Osteocyte (in vitro differentiated cells): ENCODE results near the gene PGAM1. TPM values are rescaled to one million over a fixed set of nuclear protein-coding genes. Genes with fewer than 3 reads are reported as not detected.

ENCODE experiments used
- DNase-seq: peaks from one replicate; pipeline ENCODE4 v3.0.0; 2021; ENCODE audit warnings: mixed read lengths; ENCODE audit not compliant: unreplicated experiment; ENCODE audit errors: extremely low spot score
- H3K27ac Mint-ChIP-seq: one replicate; pipeline ENCODE4 v1.8.0; 2021; ENCODE audit warnings: mild to moderate bottlenecking, mixed read lengths; ENCODE audit not compliant: unreplicated experiment
- H3K27me3 Mint-ChIP-seq: one replicate; pipeline ENCODE4 v1.8.0; 2021; ENCODE audit warnings: mixed read lengths; ENCODE audit not compliant: unreplicated experiment
- H3K36me3 Mint-ChIP-seq: one replicate; pipeline ENCODE4 v1.8.0; 2021; ENCODE audit warnings: mixed read lengths; ENCODE audit not compliant: unreplicated experiment
- H3K4me1 Mint-ChIP-seq: one replicate; pipeline ENCODE4 v1.8.0; 2021; ENCODE audit warnings: mixed read lengths; ENCODE audit not compliant: unreplicated experiment
- H3K4me3 Mint-ChIP-seq: one replicate; pipeline ENCODE4 v1.8.0; 2021; ENCODE audit warnings: mild to moderate bottlenecking, moderate library complexity, mixed read lengths; ENCODE audit not compliant: unreplicated experiment
- H3K9me3 Mint-ChIP-seq: one replicate; pipeline ENCODE4 v1.8.0; 2021; ENCODE audit warnings: mixed read lengths; ENCODE audit not compliant: unreplicated experiment
- total RNA-seq: library from RNA; stranded (reverse); gene quantifications from 2 replicates; pipeline ENCODE4 v1.2.1, GENCODE V29; 2021
- TF ChIP-seq, protein P1 (sequence below): fragments of 200-600 bp; sonication (generic); IDR thresholded peaks from 2 replicates; pipeline ENCODE4 v1.5.0; 2021; ENCODE audit warnings: antibody characterized with exemption, mild to moderate bottlenecking, moderate library complexity

PGAM1 gene
- total RNA-seq, 1 donor from 2014 or later: 236 TPM

DNA sequence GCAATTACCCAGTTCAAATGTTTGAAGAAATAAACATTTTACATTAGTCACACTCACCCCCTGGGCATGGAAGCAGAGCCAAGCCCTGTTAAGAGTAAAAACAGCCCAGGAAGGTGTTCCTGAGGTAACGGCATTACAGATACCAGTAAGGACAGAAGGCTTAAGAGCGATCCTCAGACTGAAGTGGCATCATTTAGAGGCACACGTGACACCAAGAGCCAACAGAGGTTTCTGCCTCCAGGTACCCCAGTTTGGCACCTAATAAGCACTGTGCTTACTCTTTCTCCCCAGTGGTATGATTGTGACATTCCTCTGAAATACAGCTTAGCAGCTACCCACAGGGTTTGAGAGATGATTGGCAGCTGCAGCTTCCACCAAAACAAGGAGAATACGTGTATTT, 55.1 kb downstream of the PGAM1 start:
- Mint-ChIP-seq H3K27me3 (no peaks in the 10 kb centered on the region), H3K27ac (peak overlapping the region; percentile 38), H3K4me1 (peaks cover 8% of the 10 kb centered on the region), H3K9me3 (no peaks in the 10 kb centered on the region), H3K36me3 (peaks cover 26% of the 10 kb centered on the region), H3K4me3 (no peak overlapping the region)
- DNase-seq: no peak
- TF ChIP-seq, protein P1, sequence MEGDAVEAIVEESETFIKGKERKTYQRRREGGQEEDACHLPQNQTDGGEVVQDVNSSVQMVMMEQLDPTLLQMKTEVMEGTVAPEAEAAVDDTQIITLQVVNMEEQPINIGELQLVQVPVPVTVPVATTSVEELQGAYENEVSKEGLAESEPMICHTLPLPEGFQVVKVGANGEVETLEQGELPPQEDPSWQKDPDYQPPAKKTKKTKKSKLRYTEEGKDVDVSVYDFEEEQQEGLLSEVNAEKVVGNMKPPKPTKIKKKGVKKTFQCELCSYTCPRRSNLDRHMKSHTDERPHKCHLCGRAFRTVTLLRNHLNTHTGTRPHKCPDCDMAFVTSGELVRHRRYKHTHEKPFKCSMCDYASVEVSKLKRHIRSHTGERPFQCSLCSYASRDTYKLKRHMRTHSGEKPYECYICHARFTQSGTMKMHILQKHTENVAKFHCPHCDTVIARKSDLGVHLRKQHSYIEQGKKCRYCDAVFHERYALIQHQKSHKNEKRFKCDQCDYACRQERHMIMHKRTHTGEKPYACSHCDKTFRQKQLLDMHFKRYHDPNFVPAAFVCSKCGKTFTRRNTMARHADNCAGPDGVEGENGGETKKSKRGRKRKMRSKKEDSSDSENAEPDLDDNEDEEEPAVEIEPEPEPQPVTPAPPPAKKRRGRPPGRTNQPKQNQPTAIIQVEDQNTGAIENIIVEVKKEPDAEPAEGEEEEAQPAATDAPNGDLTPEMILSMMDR: no peak

DNA sequence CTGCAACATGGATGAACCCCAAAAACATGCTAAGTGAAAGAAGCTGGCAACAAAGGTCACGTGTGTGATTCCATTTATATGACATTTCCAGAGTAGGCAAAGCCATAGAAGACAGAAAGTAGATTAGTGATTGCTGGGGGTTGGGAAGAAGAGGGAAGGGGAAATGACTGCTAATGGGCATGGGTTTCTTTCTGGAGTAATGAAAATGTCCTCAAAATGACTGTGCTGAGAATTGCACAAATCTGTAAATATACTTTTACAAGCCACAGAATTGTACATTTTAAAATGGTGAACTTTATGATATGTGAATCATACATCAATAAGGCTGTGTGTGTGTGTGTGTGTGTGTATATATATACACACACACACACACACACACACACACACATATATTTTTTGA, 56.4 kb downstream of the PGAM1 start:
- H3K27me3 Mint-ChIP-seq: no peaks in the 10 kb centered on the region
- H3K4me3 Mint-ChIP-seq: no peak overlapping the region
- peaks cover 8% of the 10 kb centered on the region for H3K4me1 Mint-ChIP-seq
- H3K36me3 Mint-ChIP-seq: peaks cover 15% of the 10 kb centered on the region
- no peaks in the 10 kb centered on the region for H3K9me3 Mint-ChIP-seq
- H3K27ac Mint-ChIP-seq: no peak overlapping the region
- no peak for DNase-seq
- TF ChIP-seq, protein P1: no peak

Other genes starting within 250 kb of the PGAM1 start
- gene SLIT1, start 240.2 kb upstream of the PGAM1 start, total RNA-seq: 0.16 TPM in 1 of 2 replicates, not detected in the other
- 5.0 and 5.5 TPM in 2 replicates for gene ARHGAP19, start 133.6 kb upstream of the PGAM1 start, total RNA-seq
- gene FRAT1, start 106.9 kb upstream of the PGAM1 start, total RNA-seq: 3.5 and 3.6 TPM in 2 replicates
- gene FRAT2, start 91.5 kb upstream of the PGAM1 start, total RNA-seq: 7.9 and 8.0 TPM in 2 replicates
- gene RRP12, start 24.9 kb upstream of the PGAM1 start, total RNA-seq: 27.0 and 30.1 TPM in 2 replicates
- 31.9 and 32.4 TPM in 2 replicates for gene EXOSC1, start 19.8 kb downstream of the PGAM1 start, total RNA-seq
- 46.9 and 50.9 TPM in 2 replicates for gene ZDHHC16, start 20.0 kb downstream of the PGAM1 start, total RNA-seq
- 70.1 and 71.1 TPM in 2 replicates for gene MMS19, start 72.2 kb downstream of the PGAM1 start, total RNA-seq
- gene UBTD1, start 72.7 kb downstream of the PGAM1 start, total RNA-seq: 25.6 and 27.7 TPM in 2 replicates
- not detected in 2 replicates for gene ANKRD2, start 146.6 kb downstream of the PGAM1 start, total RNA-seq
- not detected in 2 replicates for gene HOGA1, start 158.2 kb downstream of the PGAM1 start, total RNA-seq
- not detected in 2 replicates for gene C10orf62, start 163.5 kb downstream of the PGAM1 start, total RNA-seq
- 13.1 and 13.3 TPM in 2 replicates for gene MORN4, start 207.3 kb downstream of the PGAM1 start, total RNA-seq
- 22.0 and 22.1 TPM in 2 replicates for gene PI4K2A, start 214.5 kb downstream of the PGAM1 start, total RNA-seq